Caco-2 (cell line): ENCODE results near the gene NCKAP5. TPM values are rescaled to one million over a fixed set of nuclear protein-coding genes. Genes with fewer than 3 reads are reported as not detected.

Experiments
- BruUV-seq: library from RNA; stranded (reverse); fragments of 400-500 nt; replicated peaks from 2 replicates; lab custom pipeline; 2021; lab: Mats Ljungman, UMichigan
- CTCF ChIA-PET: fragments of 300-600 bp; sonication (Branson Sonifier 250); formaldehyde crosslinking; loops from one replicate; lab custom pipeline; 2022; ENCODE audit warnings: antibody characterized with exemption; lab: Charles Lee
- POLR2A ChIA-PET: fragments of 300-600 bp; sonication (Branson Sonifier 250); formaldehyde crosslinking; loops from one replicate; lab custom pipeline; 2022; ENCODE audit warnings: antibody characterized with exemption; lab: Charles Lee
- DNase-seq, 2 experiments: peaks; one replicate each; pipeline versions ENCODE4 v3.0.0 to v3.0.0-alpha.2; 2020 to 2022
- H3K27me3 ChIP-seq: replicated peaks from 2 replicates; pipeline ENCODE4 v1.6.0; 2011; ENCODE audit warnings: low read length; ENCODE audit not compliant: control insufficient read depth, insufficient read depth
- H3K36me3 ChIP-seq: 2 replicates; pipeline ENCODE4 v1.5.1; 2011; ENCODE audit warnings: low read length; ENCODE audit not compliant: control insufficient read depth, insufficient read depth
- H3K4me1 ChIP-seq: fragments of 250-450 bp; sonication (Bioruptor Pico); 2 replicates; pipeline ENCODE4 v1.5.1; 2020; ENCODE audit warnings: mild to moderate bottlenecking
- H3K4me3 ChIP-seq: 2 replicates; pipeline ENCODE4 v1.5.1; 2011; ENCODE audit warnings: low read depth, mild to moderate bottlenecking, control low read depth, low read length
- H3K9me3 ChIP-seq: fragments of 250-450 bp; sonication (Bioruptor Pico); 2 replicates; pipeline ENCODE4 v1.5.1; 2020; ENCODE audit warnings: mild to moderate bottlenecking, moderate library complexity
- H3K27ac Mint-ChIP-seq: one replicate; pipeline ENCODE4 v1.8.0; 2022; ENCODE audit warnings: mixed read lengths; ENCODE audit not compliant: unreplicated experiment
- H3K27me3 Mint-ChIP-seq: one replicate; pipeline ENCODE4 v1.8.0; 2022; ENCODE audit warnings: mixed read lengths; ENCODE audit not compliant: insufficient read depth, unreplicated experiment
- H3K36me3 Mint-ChIP-seq: one replicate; pipeline ENCODE4 v1.8.0; 2022; ENCODE audit warnings: mild to moderate bottlenecking, mixed read lengths; ENCODE audit not compliant: insufficient read depth, unreplicated experiment
- H3K4me1 Mint-ChIP-seq: one replicate; pipeline ENCODE4 v1.8.0; 2022; ENCODE audit warnings: low read depth, mixed read lengths; ENCODE audit not compliant: unreplicated experiment
- H3K4me3 Mint-ChIP-seq: one replicate; pipeline ENCODE4 v1.8.0; 2022; ENCODE audit warnings: mild to moderate bottlenecking, moderate library complexity, mixed read lengths; ENCODE audit not compliant: unreplicated experiment
- H3K9me3 Mint-ChIP-seq: one replicate; pipeline ENCODE4 v1.8.0; 2022; ENCODE audit warnings: mixed read lengths; ENCODE audit not compliant: unreplicated experiment
- intact Hi-C: fragments of 100-400 bp; cut with micrococcal nuclease; formaldehyde crosslinking; loops from one replicate; pipeline ENCODE4 v1.10.0; 2022; ENCODE audit not compliant: unreplicated experiment
- total RNA-seq: library from RNA; stranded (reverse); gene quantifications from 2 replicates; pipeline ENCODE4 v1.2.3, GENCODE V29; 2022
- TF ChIP-seq, protein P1 (sequence below), 2 experiments: fragments of 200-600 bp in 1 of 2; IDR thresholded peaks; 1 replicate in 1 of 2; 2 replicates in 1 of 2; pipeline versions ENCODE4 v1.5.1 to v1.8.0; 2011 to 2022; ENCODE audit warnings: antibody characterized with exemption in 1 of 2, control low read depth in 1 of 2, inconsistent platforms in 1 of 2, low read depth in 1 of 2, low read length in 1 of 2, mild to moderate bottlenecking in 1 of 2, moderate library complexity in 1 of 2; ENCODE audit not compliant: insufficient read depth in 1 of 2, severe bottlenecking in 1 of 2, unreplicated experiment in 1 of 2

Gene NCKAP5
- total RNA-seq, 1 experiment from 2014 or later, result 3.8 TPM

DNA sequence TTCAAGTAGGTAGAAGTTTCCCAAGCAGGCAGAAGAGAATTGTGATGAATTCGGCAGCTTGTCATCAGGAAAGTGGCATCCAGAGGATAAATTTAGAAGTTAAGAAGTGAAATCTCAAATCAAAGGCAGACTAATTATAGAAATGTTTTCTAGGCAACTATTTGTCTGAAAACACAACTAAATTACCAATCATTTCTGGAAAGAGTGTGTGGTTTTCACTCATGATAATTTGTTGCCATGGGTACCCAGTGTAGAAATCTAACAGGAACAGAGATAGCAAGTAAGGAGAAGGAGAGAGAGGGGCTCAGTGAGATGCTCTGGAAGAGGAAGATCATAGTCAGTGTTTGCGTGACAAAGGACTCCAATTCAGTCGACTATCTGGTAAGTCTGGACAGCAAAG lies 208.1 kb downstream of the NCKAP5 start:
- H3K36me3 Mint-ChIP-seq, result no peaks in the 10 kb centered on the region
- H3K4me3 ChIP-seq, result no peak overlapping the region
- no peaks in the 10 kb centered on the region for H3K9me3 ChIP-seq
- H3K4me1 ChIP-seq, result no peaks in the 10 kb centered on the region
- ChIA-PET CTCF (no interaction called here), POLR2A (no interaction called here)
- H3K27me3 ChIP-seq, result no peaks in the 10 kb centered on the region
- no peak overlapping the region for H3K4me3 Mint-ChIP-seq
- TF ChIP-seq, protein P1, sequence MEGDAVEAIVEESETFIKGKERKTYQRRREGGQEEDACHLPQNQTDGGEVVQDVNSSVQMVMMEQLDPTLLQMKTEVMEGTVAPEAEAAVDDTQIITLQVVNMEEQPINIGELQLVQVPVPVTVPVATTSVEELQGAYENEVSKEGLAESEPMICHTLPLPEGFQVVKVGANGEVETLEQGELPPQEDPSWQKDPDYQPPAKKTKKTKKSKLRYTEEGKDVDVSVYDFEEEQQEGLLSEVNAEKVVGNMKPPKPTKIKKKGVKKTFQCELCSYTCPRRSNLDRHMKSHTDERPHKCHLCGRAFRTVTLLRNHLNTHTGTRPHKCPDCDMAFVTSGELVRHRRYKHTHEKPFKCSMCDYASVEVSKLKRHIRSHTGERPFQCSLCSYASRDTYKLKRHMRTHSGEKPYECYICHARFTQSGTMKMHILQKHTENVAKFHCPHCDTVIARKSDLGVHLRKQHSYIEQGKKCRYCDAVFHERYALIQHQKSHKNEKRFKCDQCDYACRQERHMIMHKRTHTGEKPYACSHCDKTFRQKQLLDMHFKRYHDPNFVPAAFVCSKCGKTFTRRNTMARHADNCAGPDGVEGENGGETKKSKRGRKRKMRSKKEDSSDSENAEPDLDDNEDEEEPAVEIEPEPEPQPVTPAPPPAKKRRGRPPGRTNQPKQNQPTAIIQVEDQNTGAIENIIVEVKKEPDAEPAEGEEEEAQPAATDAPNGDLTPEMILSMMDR (IDR thresholded peaks at IDR 0.05; ENCODE audit: insufficient read depth in 1 of 2, low read depth in 1 of 2, low read length in 1 of 2, severe bottlenecking in 1 of 2, unreplicated experiment in 1 of 2), result no peak
- no peaks in the 10 kb centered on the region for H3K27me3 Mint-ChIP-seq
- no peak for DNase-seq
- no peaks in the 10 kb centered on the region for H3K36me3 ChIP-seq
- H3K4me1 Mint-ChIP-seq, result no peaks in the 10 kb centered on the region
- no peak overlapping the region for H3K27ac Mint-ChIP-seq
- no peaks in the 10 kb centered on the region for H3K9me3 Mint-ChIP-seq
- intact Hi-C loops, result no loop called here
- BruUV-seq, result no TSS peak

DNA sequence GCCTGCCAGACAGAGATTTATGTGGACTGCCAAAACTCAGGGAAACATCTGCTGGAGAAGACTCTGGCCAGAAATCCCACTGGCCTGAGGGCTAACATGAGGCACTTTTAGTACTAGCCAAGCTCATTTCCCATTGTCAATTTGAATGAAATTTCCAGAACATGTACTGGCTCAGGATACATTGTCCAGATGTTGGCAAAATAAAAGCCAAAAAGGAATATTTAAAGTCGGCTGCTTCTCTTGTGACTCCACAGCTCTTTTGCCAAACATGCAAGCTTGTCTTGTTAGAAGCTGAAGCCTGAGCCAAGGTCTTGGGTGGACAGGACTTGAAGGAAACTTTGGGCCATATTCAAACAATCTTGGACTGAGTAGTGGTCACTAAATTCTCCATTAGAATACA lies 215.5 kb downstream of the NCKAP5 start:
- Histone ChIP-seq H3K4me1 (no peaks in the 10 kb centered on the region), H3K27me3 (no peaks in the 10 kb centered on the region), H3K36me3 (no peaks in the 10 kb centered on the region), H3K4me3 (no peak overlapping the region), H3K9me3 (no peaks in the 10 kb centered on the region)
- intact Hi-C loops, result no loop called here
- TF ChIP-seq, protein P1 (IDR thresholded peaks at IDR 0.05; ENCODE audit: insufficient read depth in 1 of 2, low read depth in 1 of 2, low read length in 1 of 2, severe bottlenecking in 1 of 2, unreplicated experiment in 1 of 2), result no peak
- POLR2A ChIA-PET, result no interaction called here
- CTCF ChIA-PET, result no interaction called here
- H3K27me3 Mint-ChIP-seq, result no peaks in the 10 kb centered on the region
- H3K4me3 Mint-ChIP-seq, result no peak overlapping the region
- H3K27ac Mint-ChIP-seq, result no peak overlapping the region
- H3K36me3 Mint-ChIP-seq, result no peaks in the 10 kb centered on the region
- no peaks in the 10 kb centered on the region for H3K4me1 Mint-ChIP-seq
- no TSS peak for BruUV-seq
- no peak for DNase-seq
- no peaks in the 10 kb centered on the region for H3K9me3 Mint-ChIP-seq

DNA sequence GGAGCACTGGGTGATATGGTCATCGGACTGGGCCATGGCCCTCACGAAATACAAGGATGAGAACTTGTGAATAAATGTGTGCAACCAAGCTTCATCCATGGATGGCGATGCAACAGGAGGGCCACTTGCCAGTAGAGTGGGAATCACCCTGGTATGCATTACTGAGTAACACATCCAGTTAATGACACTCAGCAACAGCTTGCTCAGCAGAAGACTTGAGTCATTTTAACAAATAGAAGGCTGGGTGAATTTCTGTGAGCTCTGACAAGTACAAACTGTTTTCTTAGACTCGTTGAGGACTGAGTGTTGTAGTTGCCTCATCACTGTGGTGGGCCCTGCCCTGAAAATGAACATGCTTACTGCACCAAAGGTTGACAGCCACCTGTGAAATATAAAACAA lies 221.6 kb downstream of the NCKAP5 start:
- no peak overlapping the region for H3K4me3 ChIP-seq
- no peaks in the 10 kb centered on the region for H3K27me3 Mint-ChIP-seq
- intact Hi-C loops, result no loop called here
- DNase-seq, result no peak
- H3K36me3 Mint-ChIP-seq, result no peaks in the 10 kb centered on the region
- ChIA-PET CTCF (no interaction called here), POLR2A (no interaction called here)
- H3K9me3 Mint-ChIP-seq, result no peaks in the 10 kb centered on the region
- H3K27me3 ChIP-seq, result no peaks in the 10 kb centered on the region
- no peaks in the 10 kb centered on the region for H3K4me1 ChIP-seq
- H3K36me3 ChIP-seq, result no peaks in the 10 kb centered on the region
- TF ChIP-seq, protein P1 (IDR thresholded peaks at IDR 0.05; ENCODE audit: insufficient read depth in 1 of 2, low read depth in 1 of 2, low read length in 1 of 2, severe bottlenecking in 1 of 2, unreplicated experiment in 1 of 2), result no peak
- H3K9me3 ChIP-seq, result no peaks in the 10 kb centered on the region
- BruUV-seq, result no TSS peak
- no peak overlapping the region for H3K27ac Mint-ChIP-seq
- no peak overlapping the region for H3K4me3 Mint-ChIP-seq
- H3K4me1 Mint-ChIP-seq, result no peaks in the 10 kb centered on the region
